OCI-LY7 (cell line): ENCODE measurements around the gene UQCRC1. TPM values are rescaled to one million over a fixed set of nuclear protein-coding genes. Genes with fewer than 3 reads are reported as not detected.

ENCODE experiments used
- BruUV-seq: library from RNA; stranded (reverse); fragments of 400-500 nt; replicated peaks from 2 replicates; lab custom pipeline; 2021; lab: Mats Ljungman, UMichigan
- CTCF ChIA-PET: fragments of 300-600 bp; sonication (Branson Sonifier 250); formaldehyde crosslinking; loops from one replicate; lab custom pipeline; 2022; ENCODE audit warnings: antibody characterized with exemption; ENCODE audit not compliant: unreplicated experiment; lab: Charles Lee
- POLR2A ChIA-PET: fragments of 300-600 bp; sonication (Branson Sonifier 250); formaldehyde crosslinking; loops from one replicate; lab custom pipeline; 2022; ENCODE audit warnings: antibody characterized with exemption; lab: Charles Lee
- DNase-seq: peaks from one replicate; pipeline ENCODE4 v3.0.0-alpha.2; 2015; ENCODE audit warnings: low spot score
- H2AFZ ChIP-seq: fragments of 200-600 bp; sonication (generic), shearing (Covaris generic); 2 replicates; pipeline ENCODE4 v1.6.1; 2014; ENCODE audit warnings: mild to moderate bottlenecking, antibody characterized with exemption, low read length, moderate library complexity
- H3K27ac ChIP-seq: fragments of 200-600 bp; sonication (generic); 2 replicates; pipeline ENCODE4 v1.5.1; 2014; ENCODE audit warnings: mixed run types, low read depth, mild to moderate bottlenecking, moderate library complexity, low read length, inconsistent platforms; ENCODE audit not compliant: poor library complexity, severe bottlenecking
- H3K36me3 ChIP-seq: fragments of 200-600 bp; sonication (generic); 2 replicates; pipeline ENCODE4 v1.6.1; 2014; ENCODE audit warnings: mild to moderate bottlenecking, antibody characterized with exemption, low read length, moderate library complexity, mixed read lengths; ENCODE audit not compliant: insufficient read depth
- H3K4me1 ChIP-seq: fragments of 200-600 bp; sonication (generic); 2 replicates; pipeline ENCODE4 v1.5.1; 2014; ENCODE audit warnings: mild to moderate bottlenecking, low read length; ENCODE audit not compliant: insufficient read depth, poor library complexity, severe bottlenecking
- H3K4me2 ChIP-seq: fragments of 200-600 bp; sonication (generic); 2 replicates; pipeline ENCODE4 v1.6.1; 2014; ENCODE audit warnings: mild to moderate bottlenecking, low read length
- H3K4me3 ChIP-seq: fragments of 200-600 bp; sonication (generic); 2 replicates; pipeline ENCODE4 v1.5.1; 2014; ENCODE audit warnings: mild to moderate bottlenecking, low read depth, low read length; ENCODE audit not compliant: poor library complexity, severe bottlenecking
- H3K79me2 ChIP-seq: fragments of 200-600 bp; sonication (generic); 2 replicates; pipeline ENCODE4 v1.6.1; 2016; ENCODE audit warnings: low read depth, mild to moderate bottlenecking, low read length, moderate library complexity, mixed read lengths; ENCODE audit not compliant: insufficient read depth
- H3K9me2 ChIP-seq: fragments of 200-600 bp; sonication (generic); 2 replicates; pipeline ENCODE4 v1.6.1; 2016; ENCODE audit warnings: mild to moderate bottlenecking, low read length, mixed read lengths; ENCODE audit not compliant: insufficient read depth
- H3K9me3 ChIP-seq: fragments of 200-600 bp; sonication (generic); 2 replicates; pipeline ENCODE4 v1.6.1; 2014; ENCODE audit warnings: mild to moderate bottlenecking, mixed run types, low read length, mixed read lengths
- H4K20me1 ChIP-seq: fragments of 200-600 bp; sonication (generic); 2 replicates; pipeline ENCODE4 v1.6.1; 2014; ENCODE audit warnings: mild to moderate bottlenecking, antibody characterized with exemption, low read length, moderate library complexity, mixed read lengths; ENCODE audit not compliant: insufficient read depth
- CTCF ChIP-seq: fragments of 200-600 bp; sonication (generic); conservative IDR thresholded peaks from 2 replicates; pipeline ENCODE4 v1.5.1; 2014; ENCODE audit warnings: mild to moderate bottlenecking, antibody characterized with exemption, low read length, moderate library complexity, mixed read lengths
- EZH2phosphoT487 ChIP-seq: fragments of 200-600 bp; sonication (generic); IDR thresholded peaks from 2 replicates; pipeline ENCODE4 v1.6.1; 2018; ENCODE audit warnings: low read depth, borderline replicate concordance, mild to moderate bottlenecking, mixed run types, antibody characterized with exemption, low read length, moderate library complexity, mixed read lengths
- intact Hi-C: fragments of 100-400 bp; cut with micrococcal nuclease; formaldehyde crosslinking; loops from one replicate; pipeline ENCODE4 v1.10.0; 2022; ENCODE audit not compliant: unreplicated experiment
- total RNA-seq, 2 experiments: library from RNA; depleted of rRNA in 1 of 2; stranded (reverse); fragments of >200 nt in 1 of 2; shearing (Covaris generic) in 1 of 2; gene quantifications; 2 replicates each; pipeline ENCODE4 v1.2.3, GENCODE V29; 2014 to 2022

Gene UQCRC1
- total RNA-seq, 2 experiments from 2014 or later = 125 to 194 TPM

- TF ChIP-seq CTCF = no peak
- TF ChIP-seq EZH2phosphoT487 = no peak
- Histone ChIP-seq H3K9me3 (no peaks in the 10 kb centered on the region), H2AFZ (no peak within 1 kb of the TSS), H3K36me3 (peaks cover 29% of the 10 kb centered on the region; the same call in 1 of the 2 replicates), H3K4me3 (no peak within 1 kb of the TSS), H3K9me2 (no peaks in the 10 kb centered on the region), H3K4me2 (no peak within 1 kb of the TSS), H4K20me1 (no peaks in the 10 kb centered on the region), H3K79me2 (no peaks in the 10 kb centered on the region), H3K27ac (no peak within 1 kb of the TSS), H3K4me1 (no peaks in the 10 kb centered on the region)
- ChIA-PET CTCF (no interaction called here), POLR2A (no interaction called here)
- no peak for DNase-seq
- intact Hi-C loops = no loop called here
- no TSS peak for BruUV-seq
Observed at GRCh38 chr3:48595075-48595525, 14.3 kb downstream of the UQCRC1 start, which contains the start of gene COL7A1. COL7A1 (minus strand) TSS chr3:48595329; CDS start chr3:48595159, 170 bp downstream.

GRCh38 chr3:48594417-48595049, 14.9 kb downstream of the UQCRC1 start:
- TF ChIP-seq CTCF (no peak), EZH2phosphoT487 (no peak)
- no peak overlapping the region for H3K4me3 ChIP-seq
- intact Hi-C loops = no loop called here
- no peaks in the 10 kb centered on the region for H3K79me2 ChIP-seq
- no peak for DNase-seq
- H4K20me1 ChIP-seq = no peaks in the 10 kb centered on the region
- peaks cover 23% of the 10 kb centered on the region; the same call in 1 of the 2 replicates for H3K36me3 ChIP-seq
- no peaks in the 10 kb centered on the region for H3K4me1 ChIP-seq
- POLR2A ChIA-PET = no interaction called here
- H3K9me3 ChIP-seq = no peaks in the 10 kb centered on the region
- H3K4me2 ChIP-seq = no peak overlapping the region
- H3K9me2 ChIP-seq = no peaks in the 10 kb centered on the region
- H2AFZ ChIP-seq = no peak overlapping the region
- H3K27ac ChIP-seq = no peak overlapping the region
- no TSS peak for BruUV-seq
- CTCF ChIA-PET = no interaction called here

GRCh38 chr3:48593337-48593736, 16.1 kb downstream of the UQCRC1 start:
- Histone ChIP-seq H3K4me3 (no peak overlapping the region), H3K4me2 (no peak overlapping the region), H3K4me1 (no peaks in the 10 kb centered on the region), H3K9me3 (no peaks in the 10 kb centered on the region), H4K20me1 (no peaks in the 10 kb centered on the region), H2AFZ (no peak overlapping the region), H3K27ac (no peak overlapping the region), H3K36me3 (peaks cover 11% of the 10 kb centered on the region; the same call in 1 of the 2 replicates), H3K9me2 (no peaks in the 10 kb centered on the region), H3K79me2 (no peaks in the 10 kb centered on the region)
- no peak for TF ChIP-seq CTCF
- no peak for TF ChIP-seq EZH2phosphoT487
- intact Hi-C loops = no loop called here
- no TSS peak for BruUV-seq
- POLR2A ChIA-PET = no interaction called here
- no peak for DNase-seq
- CTCF ChIA-PET = no interaction called here
